Ectodermal cell (in vitro differentiated cells): ENCODE results near the gene ATAD3A.

Source experiments
- H3K27ac ChIP-seq: 2 replicates; pipeline ENCODE4 v1.7.0; 2013; ENCODE audit warnings: mild to moderate bottlenecking, low read depth, low read length; ENCODE audit not compliant: insufficient read depth, poor library complexity, severe bottlenecking
- H3K27me3 ChIP-seq: 2 replicates; pipeline ENCODE4 v1.7.0; 2013; ENCODE audit warnings: mild to moderate bottlenecking, low read length; ENCODE audit not compliant: insufficient read depth, control insufficient read depth, poor library complexity, severe bottlenecking
- H3K36me3 ChIP-seq: one replicate; pipeline ENCODE4 v1.7.0; 2013; ENCODE audit warnings: low read length; ENCODE audit not compliant: control insufficient read depth, insufficient read depth
- H3K4me1 ChIP-seq: one replicate; pipeline ENCODE4 v1.7.0; 2013; ENCODE audit warnings: low read length; ENCODE audit not compliant: control insufficient read depth, insufficient read depth
- H3K4me3 ChIP-seq: 2 replicates; pipeline ENCODE4 v1.7.0; 2013; ENCODE audit warnings: low read depth, low read length, control low read depth; ENCODE audit not compliant: insufficient read depth
- H3K9me3 ChIP-seq: 2 replicates; pipeline ENCODE4 v1.7.0; 2013; ENCODE audit warnings: mild to moderate bottlenecking, low read length, moderate library complexity; ENCODE audit not compliant: control insufficient read depth
- WGBS, 2 experiments: methylation state at CpG; one replicate each; pipeline ENCODE4 v1.1.7; 2013; ENCODE audit warnings: missing lambda C conversion rate in 2 of 2; 5-methylcytosine and 5-hydroxymethylcytosine counted together

The ATAD3A gene

GRCh38 chr1:1547011-1547410 is 35.0 kb downstream of the ATAD3A start:
- 94 to 95% methylated on average over 8 to 9 of the region's 9 CpGs for WGBS, 2 experiments
- H3K9me3 ChIP-seq = no peaks in the 10 kb centered on the region
- H3K4me3 ChIP-seq = no peak overlapping the region
- H3K4me1 ChIP-seq = no peaks in the 10 kb centered on the region
- H3K36me3 ChIP-seq = peaks cover 8% of the 10 kb centered on the region
- H3K27me3 ChIP-seq = no peaks in the 10 kb centered on the region
- no peak overlapping the region for H3K27ac ChIP-seq

DNA sequence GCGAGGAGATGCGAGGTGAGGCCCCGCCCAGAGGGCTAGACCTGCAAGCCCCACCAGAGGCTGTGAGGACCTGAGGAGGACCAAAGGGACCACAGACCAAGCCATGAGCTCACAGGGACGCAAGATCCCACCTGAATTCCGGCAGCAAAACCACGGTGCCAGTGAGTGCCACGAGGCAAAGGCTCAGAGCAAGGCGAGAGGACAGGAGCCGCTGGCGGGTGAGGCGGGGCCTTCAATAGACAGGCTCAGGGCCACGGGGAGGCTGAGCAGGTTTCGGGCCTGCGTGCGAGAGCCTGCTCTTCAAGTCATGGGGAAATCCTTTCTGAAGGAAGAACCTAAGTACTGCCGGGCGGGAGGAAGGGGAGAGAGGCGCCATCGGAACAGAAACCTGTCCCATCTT is 35.5 kb downstream of the ATAD3A start:
- Histone ChIP-seq H3K36me3 (peaks cover 5% of the 10 kb centered on the region), H3K4me3 (no peak overlapping the region), H3K9me3 (no peaks in the 10 kb centered on the region), H3K4me1 (no peaks in the 10 kb centered on the region), H3K27me3 (no peaks in the 10 kb centered on the region), H3K27ac (no peak overlapping the region)
- 96% methylated on average over 19 of the region's 19 CpGs for WGBS, 2 experiments

DNA sequence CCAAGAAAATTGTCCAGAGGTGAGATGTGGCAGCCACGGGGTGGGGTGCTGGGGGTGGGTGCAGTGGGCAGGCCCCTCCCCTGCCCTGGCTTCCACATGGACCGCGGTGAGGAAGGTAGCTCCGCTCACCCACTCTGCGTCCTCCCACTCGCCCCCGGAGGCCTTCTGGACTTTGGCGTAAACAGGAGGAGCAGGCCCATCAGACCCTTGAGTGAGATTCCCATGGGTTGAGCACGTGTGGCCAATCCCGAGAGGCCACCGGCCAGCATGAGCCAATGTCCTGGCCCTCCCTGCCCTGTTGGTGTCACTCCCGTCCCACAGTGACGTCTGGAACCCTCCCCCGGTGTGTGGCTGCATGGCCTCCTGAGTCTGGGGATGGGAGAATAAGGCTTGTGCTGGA is 36.6 kb downstream of the ATAD3A start:
- Histone ChIP-seq H3K27me3 (no peaks in the 10 kb centered on the region), H3K9me3 (no peaks in the 10 kb centered on the region), H3K4me3 (no peak overlapping the region), H3K36me3 (no peaks in the 10 kb centered on the region), H3K4me1 (no peaks in the 10 kb centered on the region), H3K27ac (no peak overlapping the region)
- 91 to 94% methylated on average over 14 of the region's 14 CpGs for WGBS, 2 experiments

- no peaks in the 10 kb centered on the region for H3K9me3 ChIP-seq
Observed at GRCh38 chr1:1550087-1550486, 38.1 kb downstream of the ATAD3A start.

DNA sequence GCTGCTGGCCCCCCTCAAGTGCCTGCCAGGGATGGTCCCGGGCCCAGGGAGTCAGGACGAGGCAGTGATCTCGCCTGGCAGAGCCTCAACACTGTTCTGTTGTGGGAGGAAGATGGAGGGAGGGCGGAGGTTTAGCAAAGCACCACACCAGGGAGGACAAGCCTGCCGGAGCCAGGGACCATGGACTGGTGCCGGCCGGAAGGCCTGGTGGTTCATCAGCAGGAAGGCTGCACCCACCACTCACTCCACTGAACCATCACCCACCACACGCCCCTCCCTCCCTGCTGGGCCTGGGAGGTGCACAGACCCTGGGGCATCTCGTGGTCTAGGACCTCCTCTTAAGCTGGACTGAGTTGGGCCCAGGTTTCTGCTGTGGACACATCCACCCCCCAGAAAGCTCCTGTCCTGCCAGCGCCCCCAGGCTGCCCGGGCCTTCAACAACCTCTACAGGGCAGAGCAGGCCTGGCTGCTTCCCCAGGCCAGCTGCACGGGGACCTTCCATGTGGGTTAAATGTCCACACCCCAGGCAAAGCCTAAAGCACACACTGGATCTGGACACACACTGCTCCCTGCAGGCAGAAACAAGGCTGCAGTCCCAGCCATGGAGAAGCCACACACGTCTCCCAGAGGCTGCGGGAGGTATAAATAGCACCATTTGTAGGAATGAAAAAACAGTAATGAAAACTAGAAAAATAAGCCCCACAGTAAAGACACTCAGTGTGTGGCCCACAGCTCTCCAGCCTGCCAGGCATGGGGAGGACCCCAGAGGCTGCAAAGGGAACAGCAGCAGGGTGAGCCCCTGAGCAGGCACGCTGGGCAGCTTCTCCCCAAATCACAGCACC is 38.9 kb downstream of the ATAD3A start:
- H3K4me1 ChIP-seq = peaks cover 4% of the 10 kb centered on the region

More at GRCh38 chr1:1550087-1550486, 38.1 kb downstream of the ATAD3A start:
- Histone ChIP-seq H3K36me3 (no peaks in the 10 kb centered on the region), H3K27me3 (no peaks in the 10 kb centered on the region), H3K4me3 (no peak overlapping the region), H3K27ac (no peak overlapping the region), H3K4me1 (peaks cover 4% of the 10 kb centered on the region)
- 94 to 96% methylated on average over 5 of the region's 7 CpGs for WGBS, 2 experiments

DNA sequence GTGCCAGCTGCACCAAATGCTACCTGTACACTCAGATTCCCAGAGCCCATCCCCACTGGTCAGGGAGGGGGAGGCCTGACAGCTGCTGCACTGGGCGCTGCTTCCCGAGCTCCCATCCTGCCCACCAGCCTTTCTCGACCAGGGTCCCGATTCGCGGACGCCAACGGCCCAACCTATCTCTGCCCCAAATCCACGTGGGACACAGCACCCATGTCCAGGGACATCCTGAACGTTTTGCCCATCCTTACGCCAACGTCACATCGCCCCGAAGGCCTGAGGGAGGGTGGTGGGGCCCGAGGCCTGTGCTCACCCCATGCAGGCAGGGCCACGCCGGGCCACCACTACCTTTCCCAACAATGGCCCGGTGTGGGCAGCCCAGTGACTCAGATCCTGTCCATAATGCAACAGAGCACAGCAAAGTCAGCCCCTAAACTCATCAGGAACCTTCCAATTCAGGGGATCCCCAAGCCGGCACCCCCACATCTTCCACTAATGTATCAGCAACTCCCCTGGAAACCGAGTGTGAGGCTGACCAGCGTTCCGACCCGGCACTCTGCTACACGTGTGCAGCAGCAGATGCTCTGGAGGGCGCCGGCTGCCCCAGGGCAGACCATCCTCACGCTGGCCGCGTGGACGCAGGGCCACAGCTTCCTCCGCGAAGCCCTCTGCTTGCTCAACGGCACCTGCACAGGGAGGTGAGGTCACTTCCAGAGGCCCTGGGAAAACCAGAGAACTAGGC is 39.7 kb downstream of the ATAD3A start:
- no peaks in the 10 kb centered on the region for H3K9me3 ChIP-seq
- H3K27ac ChIP-seq = no peak overlapping the region
- H3K4me3 ChIP-seq = no peak overlapping the region
- WGBS, 2 experiments = 93 to 95% methylated on average over 33 of the region's 33 CpGs
- no peaks in the 10 kb centered on the region for H3K36me3 ChIP-seq
- H3K27me3 ChIP-seq = no peaks in the 10 kb centered on the region
- H3K4me1 ChIP-seq = peaks cover 4% of the 10 kb centered on the region

More for the DNA sequence above, 38.9 kb downstream of the ATAD3A start:
- H3K4me3 ChIP-seq = no peak overlapping the region
- no peaks in the 10 kb centered on the region for H3K9me3 ChIP-seq
- WGBS, 2 experiments = 86% methylated on average over 15 of the region's 15 CpGs
- no peaks in the 10 kb centered on the region for H3K27me3 ChIP-seq
- no peaks in the 10 kb centered on the region for H3K36me3 ChIP-seq
- no peak overlapping the region for H3K27ac ChIP-seq

- H3K9me3 ChIP-seq = no peaks in the 10 kb centered on the region
- 93 to 94% methylated on average over 10 of the region's 10 CpGs for WGBS, 2 experiments
- peaks cover 4% of the 10 kb centered on the region for H3K4me1 ChIP-seq
- no peaks in the 10 kb centered on the region for H3K27me3 ChIP-seq
- H3K27ac ChIP-seq = no peak overlapping the region
- H3K36me3 ChIP-seq = no peaks in the 10 kb centered on the region
- H3K4me3 ChIP-seq = no peak overlapping the region
Observed at GRCh38 chr1:1552263-1552639, 40.3 kb downstream of the ATAD3A start.

- Histone ChIP-seq H3K36me3 (no peaks in the 10 kb centered on the region), H3K4me3 (no peak overlapping the region), H3K9me3 (no peaks in the 10 kb centered on the region), H3K4me1 (peaks cover 4% of the 10 kb centered on the region), H3K27ac (no peak overlapping the region), H3K27me3 (no peaks in the 10 kb centered on the region)
- WGBS, 2 experiments = 95 to 96% methylated on average over 35 of the region's 35 CpGs
Observed at GRCh38 chr1:1553821-1554494, 42.0 kb downstream of the ATAD3A start.

DNA sequence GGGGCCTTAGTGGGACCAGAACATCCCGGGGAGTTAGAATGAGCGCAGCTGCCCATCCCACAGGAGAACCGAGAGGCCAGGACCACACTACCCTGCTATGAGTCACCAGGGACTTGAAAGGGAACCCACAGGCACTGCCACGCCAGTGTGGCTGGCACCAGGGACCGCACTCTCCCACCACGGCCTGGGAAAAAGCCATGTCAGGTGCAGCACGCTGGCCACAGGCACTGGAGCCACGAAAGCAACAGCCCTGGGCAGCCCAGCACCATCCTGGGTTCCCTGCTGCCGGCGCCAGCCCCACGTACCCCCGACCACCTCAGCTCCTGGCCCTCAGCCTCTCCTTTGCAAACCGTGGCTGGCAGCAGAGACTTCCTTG is 42.6 kb downstream of the ATAD3A start:
- Histone ChIP-seq H3K4me1 (peaks cover 4% of the 10 kb centered on the region), H3K27me3 (no peaks in the 10 kb centered on the region), H3K27ac (no peak overlapping the region), H3K4me3 (no peak overlapping the region), H3K9me3 (no peaks in the 10 kb centered on the region), H3K36me3 (no peaks in the 10 kb centered on the region)
- WGBS, 2 experiments = 94 to 95% methylated on average over 13 of the region's 13 CpGs
